NCI-H2107 treated with DMSO at 0.1 percent for 48 hours (cell line): Measurements from ENCODE around the gene PLA2G4D.

ENCODE experiments used
- DNase-seq: peaks from one replicate; lab custom pipeline; 2025; ENCODE audit not compliant: unreplicated experiment; lab: John Stamatoyannopoulos, UW

PLA2G4D gene

GRCh38 chr15:42031198-42031915 is 63.0 kb downstream of the PLA2G4D start:
- no peak for DNase-seq

GRCh38 chr15:42027521-42027920 is 66.8 kb downstream of the PLA2G4D start:
- no peak for DNase-seq

GRCh38 chr15:42024303-42024702 is 70.1 kb downstream of the PLA2G4D start:
- no peak for DNase-seq

GRCh38 chr15:42021593-42021992 is 72.8 kb downstream of the PLA2G4D start:
- DNase-seq: no peak

GRCh38 chr15:42020713-42021273 is 73.6 kb downstream of the PLA2G4D start, which contains the start of gene PLA2G4E:
Gene PLA2G4E (minus strand): TSS chr15:42021042. CDS start chr15:42021030, 12 bp downstream.
- DNase-seq: no peak

- no peak for DNase-seq
Measured at GRCh38 chr15:42018306-42019224, 75.8 kb downstream of the PLA2G4D start.
